ENCODE data around the gene THRA. TPM values are rescaled to one million over a fixed set of nuclear protein-coding genes. Genes with fewer than 3 reads are reported as not detected.

The THRA gene
- total and polyA plus RNA-seq, 9 of the 15 experiments (the other 6 are each of a cell fraction or from before 2014, with no cell fraction given), result 0.34 to 23.4 (median 12.7) TPM

- TF ChIP-seq SMARCB1 (IDR thresholded peaks at IDR 0.05; ENCODE audit: insufficient read length, low read depth) (no peak), ZNF583 (CRISPR knock-in tag; IDR thresholded peaks at IDR 0.05) (peak; percentile 50; the same call in 1 of the 2 replicates), ZNF655 (CRISPR knock-in tag; IDR thresholded peaks at IDR 0.05) (no peak), PPARD (CRISPR knock-in tag; IDR thresholded peaks at IDR 0.05) (no peak), SIN3A (IDR thresholded peaks at IDR 0.05; ENCODE audit: borderline replicate concordance in 2 of 2, control insufficient read depth in 1 of 2, low read depth in 2 of 2, low read length in 2 of 2) (peak; percentile 80 to 86; a peak in 3 of 4 replicates), ZNF707 (CRISPR knock-in tag; conservative IDR thresholded peaks at IDR 0.05) (no peak), FOXJ3 (CRISPR knock-in tag; IDR thresholded peaks at IDR 0.05) (no peak), BDP1 (IDR thresholded peaks at IDR 0.05; ENCODE audit: insufficient read depth, insufficient read length) (no peak), GABPB2 (CRISPR knock-in tag; conservative IDR thresholded peaks at IDR 0.05) (no peak), ZFP1 (CRISPR knock-in tag; IDR thresholded peaks at IDR 0.05) (no peak), ILK (tag; IDR thresholded peaks at IDR 0.05; ENCODE audit: borderline replicate concordance, low read depth) (no peak), TEAD1 (CRISPR knock-in tag; IDR thresholded peaks at IDR 0.05) (no peak), RB1 (IDR thresholded peaks at IDR 0.05; ENCODE audit: low read depth) (peak; percentile 63; the same call in 1 of the 2 replicates), SPI1 (IDR thresholded peaks at IDR 0.05; ENCODE audit: borderline replicate concordance, low read depth, low read length) (no peak; the same call in 1 of the 2 replicates), E2F5 (CRISPR knock-in tag; IDR thresholded peaks at IDR 0.05) (no peak), KLF16 (IDR thresholded peaks at IDR 0.05) (no peak)
- TF ChIP-seq, protein P1, sequence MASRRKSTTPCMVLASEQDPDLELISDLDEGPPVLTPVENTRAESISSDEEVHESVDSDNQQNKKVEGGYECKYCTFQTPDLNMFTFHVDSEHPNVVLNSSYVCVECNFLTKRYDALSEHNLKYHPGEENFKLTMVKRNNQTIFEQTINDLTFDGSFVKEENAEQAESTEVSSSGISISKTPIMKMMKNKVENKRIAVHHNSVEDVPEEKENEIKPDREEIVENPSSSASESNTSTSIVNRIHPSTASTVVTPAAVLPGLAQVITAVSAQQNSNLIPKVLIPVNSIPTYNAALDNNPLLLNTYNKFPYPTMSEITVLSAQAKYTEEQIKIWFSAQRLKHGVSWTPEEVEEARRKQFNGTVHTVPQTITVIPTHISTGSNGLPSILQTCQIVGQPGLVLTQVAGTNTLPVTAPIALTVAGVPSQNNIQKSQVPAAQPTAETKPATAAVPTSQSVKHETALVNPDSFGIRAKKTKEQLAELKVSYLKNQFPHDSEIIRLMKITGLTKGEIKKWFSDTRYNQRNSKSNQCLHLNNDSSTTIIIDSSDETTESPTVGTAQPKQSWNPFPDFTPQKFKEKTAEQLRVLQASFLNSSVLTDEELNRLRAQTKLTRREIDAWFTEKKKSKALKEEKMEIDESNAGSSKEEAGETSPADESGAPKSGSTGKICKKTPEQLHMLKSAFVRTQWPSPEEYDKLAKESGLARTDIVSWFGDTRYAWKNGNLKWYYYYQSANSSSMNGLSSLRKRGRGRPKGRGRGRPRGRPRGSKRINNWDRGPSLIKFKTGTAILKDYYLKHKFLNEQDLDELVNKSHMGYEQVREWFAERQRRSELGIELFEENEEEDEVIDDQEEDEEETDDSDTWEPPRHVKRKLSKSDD (conservative IDR thresholded peaks at IDR 0.05; ENCODE audit: low read length), result no peak
Measured at GRCh38 chr17:40113110-40113906, 50.5 kb downstream of the THRA start (continued).

Data from K562 (cell line).